Calu3 (cell line): ENCODE measurements around the gene PIH1D2. TPM values are rescaled to one million over a fixed set of nuclear protein-coding genes. Genes with fewer than 3 reads are reported as not detected.

Experiments used
- Bru-seq: library from RNA; stranded (reverse); fragments of 400-500 nt; gene quantifications from one replicate; lab custom pipeline; 2021; lab: Mats Ljungman, UMichigan
- BruChase-seq, 2 experiments: library from RNA; stranded (reverse); fragments of 400-500 nt; gene quantifications; one replicate each; lab custom pipeline; 2021; lab: Mats Ljungman, UMichigan
- BruUV-seq: library from RNA; stranded (reverse); fragments of 400-500 nt; replicated peaks from 2 replicates; lab custom pipeline; 2021; lab: Mats Ljungman, UMichigan
- CTCF ChIA-PET: fragments of 300-600 bp; sonication (Branson Sonifier 250); formaldehyde crosslinking; loops from one replicate; lab custom pipeline; 2022; ENCODE audit warnings: antibody characterized with exemption; lab: Charles Lee
- DNase-seq: peaks from one replicate; pipeline ENCODE4 v3.0.0; 2022
- H3K27ac Mint-ChIP-seq: one replicate; pipeline ENCODE4 v1.8.0; 2022; ENCODE audit warnings: mixed read lengths; ENCODE audit not compliant: unreplicated experiment
- H3K27me3 Mint-ChIP-seq: one replicate; pipeline ENCODE4 v1.8.0; 2022; ENCODE audit warnings: mixed read lengths; ENCODE audit not compliant: unreplicated experiment
- H3K36me3 Mint-ChIP-seq: one replicate; pipeline ENCODE4 v1.8.0; 2022; ENCODE audit warnings: mild to moderate bottlenecking, moderate library complexity, mixed read lengths; ENCODE audit not compliant: insufficient read depth, unreplicated experiment
- H3K4me1 Mint-ChIP-seq: one replicate; pipeline ENCODE4 v1.8.0; 2022; ENCODE audit warnings: mild to moderate bottlenecking, low read depth, mixed read lengths; ENCODE audit not compliant: unreplicated experiment
- H3K4me3 Mint-ChIP-seq: one replicate; pipeline ENCODE4 v1.8.0; 2022; ENCODE audit warnings: mild to moderate bottlenecking, low read depth, moderate library complexity, mixed read lengths; ENCODE audit not compliant: unreplicated experiment
- H3K9me3 Mint-ChIP-seq: one replicate; pipeline ENCODE4 v1.8.0; 2022; ENCODE audit warnings: low read depth, mixed read lengths; ENCODE audit not compliant: unreplicated experiment
- intact Hi-C: fragments of 100-400 bp; cut with micrococcal nuclease; formaldehyde crosslinking; loops from one replicate; pipeline ENCODE4 v1.10.0; 2022; ENCODE audit not compliant: unreplicated experiment
- long read RNA-seq: library from polyadenylated mRNA; stranded (forward); transcript quantifications from one replicate; pipeline ENCODE4 v2.0.0, GENCODE V29; 2022
- total RNA-seq: library from RNA; stranded (reverse); gene quantifications from 2 replicates; pipeline ENCODE4 v1.2.3, GENCODE V29; 2022
- TF ChIP-seq, protein P1 (sequence below): fragments of 200-600 bp; IDR thresholded peaks from one replicate; pipeline ENCODE4 v1.8.0; 2022; ENCODE audit warnings: antibody characterized with exemption; ENCODE audit not compliant: unreplicated experiment

The PIH1D2 gene, protein sequence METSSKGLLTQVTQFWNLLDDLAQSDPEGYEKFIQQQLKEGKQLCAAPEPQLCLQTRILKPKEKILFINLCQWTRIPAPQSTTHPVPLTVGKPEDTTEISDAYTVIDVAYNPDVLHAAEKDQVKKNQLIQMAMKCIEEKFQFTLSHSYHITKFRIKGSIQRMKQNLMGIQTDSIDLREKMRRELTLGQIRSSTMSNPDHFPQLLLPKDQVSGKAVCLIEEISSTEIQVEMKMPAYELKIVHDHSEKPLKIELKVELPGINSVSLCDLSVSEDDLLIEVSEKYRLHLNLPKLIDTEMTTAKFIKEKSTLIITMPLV
- total RNA-seq (1.6 and 2.2 TPM in 2 replicates), Bru-seq, nascent RNA (percentile 37 among the genes with signal in this experiment), BruChase-seq, experiment 1, labeled RNA remaining after a 6-hour chase (percentile 36 among the genes with signal in this experiment), BruChase-seq, experiment 2, labeled RNA remaining after a 2-hour chase (percentile 36 among the genes with signal in this experiment)
- long read RNA-seq, partial matches to known transcripts, result 2 of 3 reads
- long read RNA-seq, other reads (novel, unspliced or antisense), result 0 of 3 reads

- H3K9me3 Mint-ChIP-seq, result no peaks in the 10 kb centered on the region
- H3K27ac Mint-ChIP-seq, result peak within 1 kb of the TSS; percentile 95
- BruUV-seq, result TSS peak; percentile 45
- H3K4me3 Mint-ChIP-seq, result peak within 1 kb of the TSS; percentile 88
- H3K27me3 Mint-ChIP-seq, result no peaks in the 10 kb centered on the region
- TF ChIP-seq, protein P1, sequence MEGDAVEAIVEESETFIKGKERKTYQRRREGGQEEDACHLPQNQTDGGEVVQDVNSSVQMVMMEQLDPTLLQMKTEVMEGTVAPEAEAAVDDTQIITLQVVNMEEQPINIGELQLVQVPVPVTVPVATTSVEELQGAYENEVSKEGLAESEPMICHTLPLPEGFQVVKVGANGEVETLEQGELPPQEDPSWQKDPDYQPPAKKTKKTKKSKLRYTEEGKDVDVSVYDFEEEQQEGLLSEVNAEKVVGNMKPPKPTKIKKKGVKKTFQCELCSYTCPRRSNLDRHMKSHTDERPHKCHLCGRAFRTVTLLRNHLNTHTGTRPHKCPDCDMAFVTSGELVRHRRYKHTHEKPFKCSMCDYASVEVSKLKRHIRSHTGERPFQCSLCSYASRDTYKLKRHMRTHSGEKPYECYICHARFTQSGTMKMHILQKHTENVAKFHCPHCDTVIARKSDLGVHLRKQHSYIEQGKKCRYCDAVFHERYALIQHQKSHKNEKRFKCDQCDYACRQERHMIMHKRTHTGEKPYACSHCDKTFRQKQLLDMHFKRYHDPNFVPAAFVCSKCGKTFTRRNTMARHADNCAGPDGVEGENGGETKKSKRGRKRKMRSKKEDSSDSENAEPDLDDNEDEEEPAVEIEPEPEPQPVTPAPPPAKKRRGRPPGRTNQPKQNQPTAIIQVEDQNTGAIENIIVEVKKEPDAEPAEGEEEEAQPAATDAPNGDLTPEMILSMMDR, result no peak
- CTCF ChIA-PET, result no interaction called here
- intact Hi-C loops, result loop anchor here (10.0 kb wide), 1 partner anchor 199 kb away; the partner anchor contains the start of genes ALG9, CFAP68 and FDXACB1
- DNase-seq, result peak; percentile 60
- peaks cover 29% of the 10 kb centered on the region for H3K36me3 Mint-ChIP-seq
- H3K4me1 Mint-ChIP-seq, result peaks cover 17% of the 10 kb centered on the region
Measured at GRCh38 chr11:112073941-112074811, at the start of gene PIH1D2, which contains the start of gene NKAPD1. PIH1D2 (minus strand) TSS chr11:112074017; CDS start chr11:112073174, 843 bp downstream. NKAPD1 (plus strand) TSS chr11:112074299; CDS start chr11:112075575, 1,276 bp downstream.

DNA sequence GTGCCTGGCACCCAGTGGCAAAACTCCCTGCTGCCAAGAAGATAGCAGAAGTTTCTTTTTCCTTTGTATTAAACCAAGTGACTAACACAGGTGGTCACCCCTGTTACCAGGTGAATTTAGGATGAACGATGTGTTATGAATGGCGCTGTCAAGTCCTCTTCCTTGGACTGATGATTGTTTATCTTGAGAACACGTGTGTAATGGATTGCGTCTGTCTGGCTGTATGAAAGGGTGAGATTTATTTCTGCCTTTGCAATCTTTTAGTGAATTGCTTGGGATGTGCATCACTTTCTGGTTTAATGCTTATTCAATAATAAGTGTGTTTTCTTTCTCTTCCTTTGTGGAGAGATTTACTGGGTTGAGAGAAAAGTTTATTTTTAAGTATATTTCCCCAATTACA is 49.3 kb upstream of the PIH1D2 start:
- TF ChIP-seq, protein P1, result no peak
- intact Hi-C loops, result loop anchor here (5.0 kb wide), 1 partner anchor 39 kb away; the partner anchor contains the start of gene IL18
- peaks cover 6% of the 10 kb centered on the region for H3K36me3 Mint-ChIP-seq
- no peak overlapping the region for H3K4me3 Mint-ChIP-seq
- no peaks in the 10 kb centered on the region for H3K9me3 Mint-ChIP-seq
- H3K27ac Mint-ChIP-seq, result no peak overlapping the region
- CTCF ChIA-PET, result no interaction called here
- no peaks in the 10 kb centered on the region for H3K27me3 Mint-ChIP-seq
- BruUV-seq, result no TSS peak
- peaks cover 13% of the 10 kb centered on the region for H3K4me1 Mint-ChIP-seq
- no peak for DNase-seq

DNA sequence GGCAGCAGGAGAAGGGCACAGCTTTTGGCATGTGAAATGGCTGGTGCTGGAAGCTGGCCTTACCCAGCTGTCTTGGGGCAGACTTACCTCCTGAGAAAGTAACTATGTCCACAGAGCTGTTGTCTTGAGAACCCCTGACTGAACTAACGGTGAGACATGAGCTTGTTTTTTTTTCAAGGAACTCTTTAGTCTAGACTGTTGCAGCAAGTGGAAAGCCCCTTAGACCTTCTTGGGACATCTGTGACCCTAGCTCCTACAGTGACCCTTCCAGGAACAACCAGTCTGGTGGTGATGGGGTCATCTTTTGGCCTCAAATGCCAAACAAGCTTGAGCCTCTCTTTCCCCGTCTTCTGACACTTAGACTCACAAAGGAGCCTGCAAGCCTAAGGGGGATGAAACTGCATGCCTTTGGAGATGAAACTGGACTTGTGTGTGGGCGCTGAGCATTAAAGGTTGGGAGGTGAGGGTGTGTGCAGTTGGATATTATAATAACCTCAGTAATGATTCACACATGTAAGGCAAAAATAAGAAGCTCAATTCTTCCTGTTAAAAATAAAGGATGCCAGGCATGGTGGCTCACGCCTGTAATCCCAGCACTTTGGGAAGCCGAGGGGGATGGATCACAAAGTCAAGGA is 48.3 kb upstream of the PIH1D2 start:
- no peak overlapping the region for H3K27ac Mint-ChIP-seq
- intact Hi-C loops, result loop anchor here (5.0 kb wide), 1 partner anchor 40 kb away; the partner anchor contains the start of gene IL18
- no peaks in the 10 kb centered on the region for H3K27me3 Mint-ChIP-seq
- TF ChIP-seq, protein P1, result no peak
- BruUV-seq, result no TSS peak
- no peak overlapping the region for H3K4me3 Mint-ChIP-seq
- H3K36me3 Mint-ChIP-seq, result peaks cover 6% of the 10 kb centered on the region
- DNase-seq, result no peak
- H3K9me3 Mint-ChIP-seq, result peaks cover under 1% of the 10 kb centered on the region
- peaks cover 10% of the 10 kb centered on the region for H3K4me1 Mint-ChIP-seq
- CTCF ChIA-PET, result interaction anchor here (0.6 to 1.2 kb wide), 2 partner anchors 9 to 34 kb away, joined by 3 read pairs; no protein-coding TSS in a partner anchor

DNA sequence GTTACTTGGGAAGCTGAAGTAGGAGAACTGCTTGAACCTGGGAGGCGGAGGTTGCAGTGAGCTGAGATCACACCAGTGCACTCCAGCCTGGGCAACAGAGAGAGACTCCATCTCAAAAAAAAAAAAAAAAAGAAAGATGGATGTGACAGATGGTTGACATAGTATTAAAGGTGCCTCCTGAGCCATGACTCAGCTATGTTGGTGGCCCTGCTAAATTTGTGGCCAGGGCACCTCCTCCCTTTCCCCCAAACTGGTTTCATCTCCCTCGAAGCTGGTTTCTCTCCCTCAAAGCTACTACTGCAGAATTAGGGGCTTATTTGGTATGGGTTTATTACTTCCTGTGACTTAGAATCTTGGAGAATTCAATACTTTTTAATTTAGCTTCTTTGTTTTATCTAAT is 44.4 kb upstream of the PIH1D2 start:
- Mint-ChIP-seq H3K4me1 (peaks cover 10% of the 10 kb centered on the region), H3K9me3 (peaks cover 3% of the 10 kb centered on the region), H3K36me3 (peaks cover 6% of the 10 kb centered on the region), H3K27me3 (no peaks in the 10 kb centered on the region), H3K27ac (no peak overlapping the region), H3K4me3 (no peak overlapping the region)
- TF ChIP-seq, protein P1, result no peak
- no TSS peak for BruUV-seq
- CTCF ChIA-PET, result no interaction called here
- intact Hi-C loops, result no loop called here
- DNase-seq, result no peak
